Kidney glomerular epithelial cell (primary cell): ENCODE data around the gene CHD6.
"Not testable (repeated sequence)": the region's sequence is repeated elsewhere in the genome, so short reads cannot be mapped to it uniquely, and the experiment has no call there.

Source experiments
- DNase-seq: peaks from one replicate; lab custom pipeline; 2025; lab: John Stamatoyannopoulos, UW

The CHD6 gene

GRCh38 chr20:41538810-41539596 is 79.2 kb downstream of the CHD6 start:
- peak; percentile 44 for DNase-seq

DNA sequence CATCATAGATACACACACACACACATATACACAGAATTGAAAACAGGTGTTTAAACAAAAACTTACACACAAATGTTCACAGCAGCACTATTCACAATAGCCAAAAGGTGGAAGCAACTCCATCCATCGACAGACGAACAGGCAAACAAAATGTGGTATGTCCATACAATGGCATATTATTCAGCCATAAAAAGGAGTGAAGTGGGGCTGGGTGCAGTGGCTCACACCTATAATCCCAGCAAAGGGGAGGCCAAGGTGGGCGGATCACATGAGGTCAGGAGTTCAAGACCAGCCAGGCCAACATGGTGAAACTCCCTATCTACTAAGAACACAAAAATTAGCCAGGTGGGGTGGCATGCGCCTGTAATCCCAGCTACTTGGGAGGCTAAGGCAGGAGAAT is 80.3 kb downstream of the CHD6 start:
- DNase-seq = no peak

GRCh38 chr20:41535551-41535950 is 82.6 kb downstream of the CHD6 start:
- not testable (repeated sequence) for DNase-seq

DNA sequence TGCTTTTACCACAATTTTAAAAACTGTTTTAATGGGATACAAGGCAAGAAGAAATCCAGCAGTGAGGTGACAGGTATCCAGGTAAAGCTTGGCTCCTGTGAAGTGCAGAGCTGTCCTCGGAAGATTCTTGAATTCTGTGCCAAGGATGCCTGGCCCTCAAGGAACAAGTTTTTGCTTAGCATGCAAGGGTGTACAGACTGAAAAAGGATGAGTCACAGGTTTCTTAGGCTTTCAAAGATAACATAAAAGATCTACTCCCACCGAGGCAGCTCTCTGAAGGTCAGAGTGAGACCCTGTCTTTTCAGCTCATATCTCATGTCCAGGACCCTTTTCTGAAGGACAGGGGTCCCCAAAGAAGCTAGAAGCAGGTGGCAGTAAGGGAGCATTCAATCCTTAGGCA is 83.3 kb downstream of the CHD6 start:
- DNase-seq = peak; percentile 11

DNA sequence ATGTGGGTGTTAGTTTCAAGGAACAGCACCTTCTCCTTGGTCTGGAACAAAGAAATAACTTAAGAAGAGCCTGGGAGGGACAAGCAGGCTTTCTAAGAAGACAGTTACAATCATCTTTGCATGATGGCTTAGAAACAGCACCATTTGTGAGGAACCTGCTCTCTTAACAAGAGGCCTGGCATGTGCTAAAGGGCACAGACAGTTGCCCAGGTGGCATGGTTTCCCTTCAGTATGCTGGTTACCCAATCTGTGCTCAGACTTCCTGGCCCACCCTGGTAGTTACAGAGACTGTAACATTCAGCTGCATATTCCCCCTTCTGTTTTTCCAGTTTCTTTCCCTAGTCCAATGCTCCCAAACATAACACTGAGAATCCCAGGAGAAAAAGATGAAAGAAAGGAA is 84.0 kb downstream of the CHD6 start:
- DNase-seq = no peak

GRCh38 chr20:41533537-41534136 is 84.5 kb downstream of the CHD6 start:
- no peak for DNase-seq

DNA sequence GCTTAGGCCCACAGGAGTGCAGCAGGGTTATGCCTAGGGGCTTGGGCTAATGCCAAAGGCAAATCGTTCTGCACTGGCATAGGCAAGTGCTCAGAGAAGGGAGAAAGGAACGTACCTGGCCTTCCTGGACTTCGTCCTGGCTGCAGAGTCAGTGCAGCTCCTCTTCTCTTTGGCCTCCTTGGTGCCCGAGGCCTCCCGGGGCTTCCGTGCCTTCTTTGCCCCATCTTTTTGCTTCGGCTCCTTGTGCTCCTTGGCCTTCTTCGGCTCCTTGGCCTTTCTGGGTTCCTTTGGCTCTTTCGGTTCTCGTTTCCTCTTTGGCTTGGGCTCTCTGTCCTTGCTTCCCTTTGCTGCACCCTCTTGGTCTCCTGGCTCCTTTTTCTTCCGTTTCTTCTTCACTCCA is 85.2 kb downstream of the CHD6 start:
- no peak for DNase-seq

GRCh38 chr20:41531518-41532275 is 86.5 kb downstream of the CHD6 start:
- no peak for DNase-seq

DNA sequence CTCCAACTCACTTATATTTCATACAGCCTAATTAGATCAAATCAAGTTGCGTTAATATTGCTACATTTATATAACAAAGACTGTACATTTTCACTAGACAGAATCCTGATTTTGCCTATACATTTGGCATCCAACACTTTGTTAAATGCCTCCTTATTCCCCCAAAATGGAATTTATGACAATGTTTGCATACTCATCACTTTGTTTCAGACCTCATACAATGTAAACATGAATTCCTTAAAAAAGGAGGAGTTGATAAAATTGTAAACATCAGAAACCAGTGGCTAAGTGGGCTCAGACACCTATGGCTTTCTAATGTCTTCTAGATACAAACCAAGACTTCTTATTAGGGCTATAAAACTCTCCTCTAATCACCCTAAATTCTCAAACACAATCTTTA is 87.3 kb downstream of the CHD6 start:
- no peak for DNase-seq

DNA sequence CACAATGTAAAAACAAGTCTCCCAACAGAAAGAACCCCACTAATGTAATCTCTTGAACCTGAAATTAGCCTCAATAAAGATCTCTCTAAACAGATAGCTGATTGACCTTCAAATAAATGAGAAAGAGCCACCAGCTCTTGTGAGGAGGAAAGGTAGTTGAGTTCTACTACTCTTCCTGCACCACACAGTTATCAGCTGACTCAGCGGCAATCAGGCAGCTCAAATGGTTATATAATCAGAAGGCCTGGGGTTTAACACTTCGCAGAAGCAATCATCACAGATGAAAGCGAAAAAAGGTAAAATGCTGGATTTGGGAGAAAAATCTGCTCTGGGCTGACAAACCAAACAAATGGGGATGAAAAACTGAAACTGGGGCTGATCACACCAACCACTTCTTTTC is 91.8 kb downstream of the CHD6 start:
- no peak for DNase-seq

DNA sequence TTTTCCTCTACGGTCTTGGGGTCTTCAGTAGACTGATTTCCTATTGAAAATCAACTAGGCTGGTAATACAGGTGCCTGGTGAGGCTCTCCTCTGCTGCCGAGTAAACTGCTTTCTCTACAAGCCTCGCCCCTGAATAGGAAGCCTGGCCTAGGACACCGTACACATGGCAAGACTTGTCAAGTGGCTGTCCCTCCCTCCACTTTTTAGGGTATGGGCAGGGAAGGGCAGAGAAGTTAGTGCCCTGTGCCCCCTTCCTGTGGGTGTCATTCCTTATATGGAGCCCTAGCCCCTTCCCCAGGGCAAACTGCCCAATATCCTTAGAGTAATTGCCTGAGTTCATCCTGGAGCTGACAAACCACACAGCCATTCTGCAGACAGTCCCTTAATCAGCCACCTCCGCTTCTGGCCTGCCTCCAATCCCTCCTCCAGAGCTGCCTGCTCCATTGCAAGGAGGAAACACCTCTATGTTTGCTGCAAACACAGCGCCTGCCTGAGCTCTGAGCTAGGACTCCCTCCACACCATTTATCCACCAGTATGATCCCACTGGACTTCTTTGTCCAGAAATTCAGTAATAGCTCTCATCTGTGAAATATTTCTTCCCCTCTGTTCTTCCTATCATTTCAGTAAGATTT is 93.1 kb downstream of the CHD6 start:
- peak; percentile 27 for DNase-seq

DNA sequence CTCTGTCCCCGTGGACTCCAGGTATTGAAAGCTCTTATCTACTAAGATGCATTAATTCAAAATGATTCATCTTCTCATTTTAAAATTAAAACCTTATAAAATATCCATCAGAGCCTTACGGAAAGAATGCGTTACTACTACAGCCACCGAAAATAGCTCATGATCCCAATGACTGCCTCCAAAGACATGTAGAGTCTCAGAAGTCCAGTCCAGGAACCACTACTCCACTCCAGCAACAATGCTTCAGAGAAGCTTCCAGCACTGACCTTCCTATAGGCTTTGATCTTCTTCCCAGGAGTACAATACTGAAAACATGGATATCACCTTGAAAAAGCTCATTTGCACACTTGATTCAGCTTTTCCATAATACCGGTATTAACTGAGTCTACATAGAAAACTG is 94.3 kb downstream of the CHD6 start:
- DNase-seq = no peak

- no peak for DNase-seq
Measured at GRCh38 chr20:41513829-41514228, 104.3 kb downstream of the CHD6 start.

DNA sequence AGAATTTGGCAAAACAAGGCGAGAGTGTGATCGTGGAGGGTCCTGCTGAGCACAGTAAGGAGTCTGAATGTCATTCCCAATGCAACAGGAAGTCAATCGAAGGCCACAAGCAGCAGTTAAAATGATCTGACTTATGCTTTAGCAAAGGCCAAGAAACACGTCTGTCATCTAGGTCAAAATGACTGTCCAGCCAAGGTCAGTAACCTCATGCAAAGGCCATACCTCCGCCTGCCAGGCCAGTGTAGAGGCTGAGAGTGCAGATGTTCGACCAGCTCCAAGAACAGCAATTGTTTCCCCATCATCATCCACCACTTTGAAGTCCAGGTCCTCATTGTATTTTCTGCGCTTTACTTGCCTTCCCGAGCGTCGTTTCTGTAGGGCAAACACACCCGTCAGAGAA is 105.6 kb downstream of the CHD6 start:
- no peak for DNase-seq

GRCh38 chr20:41510847-41511450 is 107.2 kb downstream of the CHD6 start:
- no peak for DNase-seq

DNA sequence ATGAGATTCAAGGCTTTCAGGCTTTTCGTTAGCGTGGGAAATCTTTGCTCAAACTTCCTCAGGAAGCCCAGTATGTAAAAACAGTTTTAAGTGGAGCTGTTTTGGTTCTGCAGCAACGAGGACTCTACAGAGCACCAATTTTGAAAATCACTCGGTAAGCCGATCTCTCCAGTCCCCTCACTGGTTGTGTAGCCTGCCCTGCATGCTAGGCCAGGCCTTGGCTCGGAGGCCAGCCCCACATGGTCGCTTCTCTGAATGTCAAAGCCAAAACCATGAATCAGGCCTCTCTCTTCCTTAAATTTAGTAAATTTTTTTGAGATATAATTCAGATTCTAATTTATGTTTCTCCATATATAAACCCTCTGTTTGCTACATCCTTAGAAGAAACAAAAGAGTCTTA is 108.0 kb downstream of the CHD6 start:
- DNase-seq = no peak

DNA sequence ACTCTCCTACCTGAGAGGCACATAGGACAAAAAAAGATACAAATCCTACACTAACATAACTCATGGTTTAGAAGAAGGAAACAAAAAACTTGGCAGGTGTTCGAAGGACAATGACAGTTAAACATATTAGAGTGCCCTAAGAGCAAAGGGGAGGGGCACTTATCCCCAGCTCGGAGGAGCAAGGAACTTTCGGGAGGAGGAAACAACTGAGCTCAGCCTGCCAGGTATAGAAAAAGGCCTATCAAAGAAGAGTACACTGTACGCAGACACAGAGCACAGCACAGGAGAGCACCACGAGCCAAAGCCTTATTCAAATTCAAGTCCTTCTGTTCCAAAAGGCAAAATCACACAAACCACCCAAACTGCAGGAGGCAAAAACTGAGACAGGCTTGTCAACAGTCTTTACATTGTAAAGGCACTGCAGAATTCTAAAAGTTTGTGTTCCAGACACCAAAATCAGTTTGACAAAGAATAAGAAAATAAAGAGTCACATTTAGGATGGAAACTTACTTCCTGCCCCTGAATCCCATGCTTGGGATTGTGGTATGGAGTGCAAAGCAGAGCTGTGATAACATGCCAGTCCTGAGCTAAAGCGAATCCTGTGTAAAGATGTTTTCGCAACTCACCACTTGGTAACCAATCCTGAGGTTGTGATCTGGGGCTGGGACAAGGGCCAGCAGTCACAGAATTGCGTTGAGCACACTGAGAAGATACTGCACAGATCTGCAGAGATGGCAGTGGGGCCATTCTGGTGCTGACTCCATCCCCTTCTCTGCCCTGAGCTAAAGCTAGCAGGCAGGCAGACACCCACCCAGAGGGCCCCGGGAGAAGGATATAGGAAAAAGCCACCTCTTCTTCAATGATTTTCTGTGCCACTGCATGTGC is 108.6 kb downstream of the CHD6 start:
- no peak for DNase-seq

DNA sequence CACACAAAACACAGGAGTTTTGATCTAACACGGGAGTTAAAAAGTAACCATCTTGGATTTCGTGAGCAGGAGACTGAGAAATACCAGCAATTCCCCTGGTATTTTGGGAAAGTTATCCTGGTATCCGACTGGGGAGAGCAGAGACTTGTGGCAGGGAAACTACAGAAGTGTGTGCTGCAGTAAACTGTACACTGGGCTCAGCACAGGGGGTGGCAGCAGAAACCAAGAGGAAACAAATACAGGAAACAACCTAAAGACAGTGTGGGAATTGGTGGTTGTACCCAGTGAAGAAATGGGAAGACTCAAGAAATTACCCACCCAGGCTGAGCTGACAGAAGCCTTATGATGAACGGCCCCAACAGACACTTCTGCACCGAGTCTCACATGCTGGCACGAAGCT is 109.8 kb downstream of the CHD6 start:
- DNase-seq = no peak

DNA sequence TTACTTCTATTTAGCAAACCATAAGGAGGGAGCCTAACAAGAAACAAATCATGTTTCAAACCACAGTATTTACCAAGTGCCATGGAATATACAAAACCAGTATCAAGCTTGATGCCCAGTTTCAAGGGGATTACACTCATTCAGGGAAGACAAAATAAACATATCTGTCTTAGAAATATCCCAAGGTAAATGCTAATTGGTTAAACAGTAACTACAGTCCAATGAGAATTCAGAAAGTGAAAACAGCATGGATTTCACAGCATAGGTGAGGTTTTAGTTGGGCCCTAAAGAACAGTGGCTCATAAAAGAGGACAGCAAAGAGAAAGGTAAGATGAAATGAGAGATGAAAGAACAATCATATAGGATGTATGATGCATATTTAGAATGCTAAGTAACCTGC is 110.3 kb downstream of the CHD6 start:
- DNase-seq = peak; percentile 8

DNA sequence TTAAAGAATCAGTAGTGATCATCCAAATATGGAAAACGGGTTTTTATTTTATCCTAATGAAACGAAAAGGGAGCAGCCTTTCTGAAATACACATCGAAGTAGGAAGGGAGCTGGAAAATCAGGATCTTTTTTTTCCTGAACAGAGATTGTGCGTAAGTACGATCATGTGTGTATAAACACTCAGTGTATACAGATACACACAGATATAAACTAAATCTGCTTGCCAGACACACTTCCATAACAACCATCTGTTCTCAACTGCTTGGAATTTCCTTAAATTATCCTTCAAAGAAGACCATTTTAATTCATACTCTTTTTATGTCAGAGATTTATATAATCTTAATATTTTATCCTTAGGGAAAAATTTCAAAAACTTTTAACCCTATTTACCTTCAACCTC is 110.7 kb downstream of the CHD6 start:
- no peak for DNase-seq

- DNase-seq = no peak
Measured at GRCh38 chr20:41506192-41506915, 111.8 kb downstream of the CHD6 start.
